A549 treated with Mapracorat at 1 μM for 4 hours (cell line): ENCODE results near the gene DNAJC25. TPM values are rescaled to one million over a fixed set of nuclear protein-coding genes. Genes with fewer than 3 reads are reported as not detected.

ENCODE experiments used
- total RNA-seq: library from RNA; stranded (reverse); fragments of 200-300 nt; extraction: Qiagen RNA extraction; gene quantifications from 5 replicates; pipeline ENCODE4 v1.2.3, GENCODE V29; 2022

The DNAJC25 gene
- 10.2 to 12.1 TPM (median 10.5 TPM) in 5 replicates for total RNA-seq

GRCh38 chr9:111631214-111631971, at the start of gene DNAJC25:
DNAJC25 (plus strand) TSS chr9:111631334; CDS start chr9:111631408, 74 bp downstream.

GRCh38 chr9:111599092-111599954, 31.8 kb upstream of the DNAJC25 start, which contains the start of gene PTGR1:
PTGR1 (minus strand) TSS chr9:111599647; CDS start chr9:111597422, 2,225 bp downstream.

GRCh38 chr9:111661150-111661801, 30.1 kb downstream of the DNAJC25 start, which contains the start of gene GNG10:
GNG10 (plus strand) TSS chr9:111661605; CDS start chr9:111661635, 30 bp downstream.

Other genes starting within 250 kb of the DNAJC25 start
- gene ECPAS, start 147.0 kb upstream of the DNAJC25 start, total RNA-seq: 37.5 to 46.6 TPM (median 40.4 TPM) in 5 replicates
- 0.37 to 1.2 TPM (median 0.58 TPM) in 5 replicates for gene ZNF483, start 106.2 kb upstream of the DNAJC25 start, total RNA-seq
- 306 to 351 TPM (median 337 TPM) in 5 replicates for gene PTGR1, start 31.7 kb upstream of the DNAJC25 start, total RNA-seq
- gene GNG10, start 30.3 kb downstream of the DNAJC25 start, total RNA-seq: 54.4 to 71.1 TPM (median 62.7 TPM) in 5 replicates
- gene SHOC1, start 163.6 kb downstream of the DNAJC25 start, total RNA-seq: 0.02 TPM in 1 of 5 replicates, not detected in the others